ENCODE results near the gene PKD1L1.

- TF ChIP-seq, protein P1, sequence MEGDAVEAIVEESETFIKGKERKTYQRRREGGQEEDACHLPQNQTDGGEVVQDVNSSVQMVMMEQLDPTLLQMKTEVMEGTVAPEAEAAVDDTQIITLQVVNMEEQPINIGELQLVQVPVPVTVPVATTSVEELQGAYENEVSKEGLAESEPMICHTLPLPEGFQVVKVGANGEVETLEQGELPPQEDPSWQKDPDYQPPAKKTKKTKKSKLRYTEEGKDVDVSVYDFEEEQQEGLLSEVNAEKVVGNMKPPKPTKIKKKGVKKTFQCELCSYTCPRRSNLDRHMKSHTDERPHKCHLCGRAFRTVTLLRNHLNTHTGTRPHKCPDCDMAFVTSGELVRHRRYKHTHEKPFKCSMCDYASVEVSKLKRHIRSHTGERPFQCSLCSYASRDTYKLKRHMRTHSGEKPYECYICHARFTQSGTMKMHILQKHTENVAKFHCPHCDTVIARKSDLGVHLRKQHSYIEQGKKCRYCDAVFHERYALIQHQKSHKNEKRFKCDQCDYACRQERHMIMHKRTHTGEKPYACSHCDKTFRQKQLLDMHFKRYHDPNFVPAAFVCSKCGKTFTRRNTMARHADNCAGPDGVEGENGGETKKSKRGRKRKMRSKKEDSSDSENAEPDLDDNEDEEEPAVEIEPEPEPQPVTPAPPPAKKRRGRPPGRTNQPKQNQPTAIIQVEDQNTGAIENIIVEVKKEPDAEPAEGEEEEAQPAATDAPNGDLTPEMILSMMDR (IDR thresholded peaks at IDR 0.05) = no peak
- TF ChIP-seq POLR2A (IDR thresholded peaks at IDR 0.05) (no peak), EP300 (IDR thresholded peaks at IDR 0.05) (no peak)
Measured at GRCh38 chr7:47839381-47839780, 108.9 kb downstream of the PKD1L1 start.
